ENCODE measurements around the gene CRYGN.

Gene CRYGN

GRCh38 chr7:151389096-151389767, 50.7 kb downstream of the CRYGN start:
- DNase-seq: no peak

GRCh38 chr7:151388430-151388829, 51.5 kb downstream of the CRYGN start:
- DNase-seq: no peak

- no peak for DNase-seq
These were observed 52.0 kb downstream of the CRYGN start for GRCh38 chr7:151388007-151388297.

- DNase-seq: no peak
These were observed 52.6 kb downstream of the CRYGN start for GRCh38 chr7:151387161-151388006.

DNA sequence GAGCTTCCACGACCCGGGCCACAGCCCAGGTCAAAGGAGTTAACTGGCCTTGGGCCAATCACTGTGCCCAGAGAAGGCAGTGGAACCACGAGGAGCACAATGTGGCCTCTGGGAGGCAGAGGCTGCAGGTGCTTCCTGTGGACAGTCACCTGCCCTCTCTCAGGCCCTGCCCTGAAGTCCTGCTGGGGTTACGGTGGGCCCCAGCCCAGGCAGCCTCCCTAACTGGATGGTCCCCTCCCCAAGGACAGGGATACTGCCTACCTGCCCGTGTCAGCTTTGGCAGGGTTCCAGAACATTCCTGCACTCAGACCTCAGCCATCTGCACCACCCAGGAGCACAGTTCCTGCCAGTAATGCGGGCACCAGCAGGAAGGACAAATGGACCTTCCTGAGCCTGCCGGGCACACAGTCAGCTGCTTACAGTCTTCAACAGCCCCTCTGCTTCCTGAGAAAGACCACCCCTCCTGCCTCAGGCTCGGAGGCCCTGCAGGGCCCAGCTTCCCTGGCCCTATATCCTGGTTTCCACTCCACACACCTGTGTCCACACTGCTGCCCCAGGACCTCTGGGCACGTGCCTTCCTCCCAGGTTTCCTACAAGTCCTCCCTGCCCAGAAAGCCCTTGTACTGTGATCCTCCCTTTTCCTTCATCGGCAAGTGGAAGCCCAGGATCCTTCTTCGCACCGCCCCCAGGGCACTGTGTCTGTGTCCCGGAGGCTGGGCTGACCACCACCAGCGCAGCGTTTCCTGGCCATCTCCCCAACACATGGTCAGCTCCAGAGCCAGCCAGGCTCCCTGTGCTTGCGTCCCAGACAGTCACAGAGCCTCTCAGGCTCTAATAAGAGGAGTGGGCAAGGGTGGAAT, 53.4 kb downstream of the CRYGN start:
- no peak for DNase-seq

DNA sequence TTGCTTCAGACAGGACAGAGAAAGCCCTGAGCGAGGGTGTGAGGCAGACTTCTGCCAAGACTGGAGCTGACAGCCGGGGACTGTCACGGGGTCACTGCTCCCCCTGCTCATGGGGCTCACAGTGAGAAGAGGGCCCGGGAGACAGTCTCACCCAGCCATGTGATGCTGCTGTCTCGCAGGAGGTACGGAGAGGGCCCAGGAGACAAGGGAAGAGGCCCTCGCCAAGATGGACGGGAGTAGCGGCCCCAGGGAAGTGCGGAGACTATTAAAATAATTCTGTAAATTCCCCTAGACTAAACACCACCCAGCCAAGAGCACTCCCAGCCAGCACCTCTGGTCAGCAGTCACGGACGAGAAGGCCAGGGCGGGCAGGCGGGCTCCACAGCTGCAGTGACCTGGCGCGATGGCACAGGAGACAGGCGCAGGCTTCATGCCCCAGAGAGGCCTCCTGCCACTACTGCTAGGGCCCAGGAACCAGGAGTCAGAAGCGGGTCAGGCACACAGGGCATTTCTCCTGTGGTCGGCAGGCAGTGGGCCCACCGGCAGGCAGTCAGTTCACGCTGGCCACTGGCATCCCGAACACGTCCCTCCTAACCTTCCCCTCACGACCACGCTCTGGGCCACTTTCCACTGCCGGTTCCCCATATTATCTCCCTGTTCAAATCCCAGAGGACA, 54.2 kb downstream of the CRYGN start:
- no peak for DNase-seq

GRCh38 chr7:151384776-151385625, 54.9 kb downstream of the CRYGN start:
- no peak for DNase-seq

GRCh38 chr7:151384352-151384697, 55.6 kb downstream of the CRYGN start:
- DNase-seq: no peak

GRCh38 chr7:151383638-151384351, 56.1 kb downstream of the CRYGN start:
- DNase-seq: no peak

DNA sequence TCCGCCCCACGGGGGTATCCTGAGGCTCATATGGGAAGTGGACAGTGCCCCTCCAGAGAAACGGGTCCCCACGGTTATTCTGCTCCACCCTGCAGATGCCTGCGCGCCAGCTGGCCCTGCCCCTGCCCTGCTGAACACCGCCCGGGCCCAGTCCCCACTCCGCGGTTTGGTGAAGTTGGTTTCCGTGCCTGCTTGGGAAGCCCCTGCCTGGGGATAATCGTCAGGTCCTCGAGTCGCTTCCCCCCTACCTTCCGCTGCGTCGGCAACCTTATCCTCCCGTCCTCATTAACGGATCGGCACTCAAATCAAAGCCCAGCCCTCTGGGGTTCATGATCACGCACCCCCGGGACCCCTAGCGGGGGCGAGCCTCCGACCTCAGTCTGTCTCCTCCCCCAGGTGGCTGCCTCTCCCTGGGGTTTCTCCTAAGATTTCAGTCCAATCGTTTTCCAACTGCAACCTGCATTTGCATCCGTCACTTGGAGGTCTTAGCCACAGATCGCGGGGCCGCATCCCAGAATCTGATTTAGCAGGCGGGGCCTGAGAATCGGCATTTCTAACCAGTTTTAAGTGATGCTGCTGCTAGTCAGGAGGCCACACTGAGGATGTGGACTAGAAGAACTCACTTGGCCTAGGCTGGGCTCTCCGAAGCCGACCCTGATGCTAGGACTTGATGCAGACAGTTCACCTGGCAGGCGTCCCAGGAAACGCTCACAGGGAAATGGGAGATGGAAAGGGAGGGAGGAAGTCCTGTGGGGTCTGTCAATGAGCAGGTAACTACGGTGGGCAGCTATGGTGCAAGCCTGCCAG, 57.7 kb downstream of the CRYGN start:
- no peak for DNase-seq

DNA sequence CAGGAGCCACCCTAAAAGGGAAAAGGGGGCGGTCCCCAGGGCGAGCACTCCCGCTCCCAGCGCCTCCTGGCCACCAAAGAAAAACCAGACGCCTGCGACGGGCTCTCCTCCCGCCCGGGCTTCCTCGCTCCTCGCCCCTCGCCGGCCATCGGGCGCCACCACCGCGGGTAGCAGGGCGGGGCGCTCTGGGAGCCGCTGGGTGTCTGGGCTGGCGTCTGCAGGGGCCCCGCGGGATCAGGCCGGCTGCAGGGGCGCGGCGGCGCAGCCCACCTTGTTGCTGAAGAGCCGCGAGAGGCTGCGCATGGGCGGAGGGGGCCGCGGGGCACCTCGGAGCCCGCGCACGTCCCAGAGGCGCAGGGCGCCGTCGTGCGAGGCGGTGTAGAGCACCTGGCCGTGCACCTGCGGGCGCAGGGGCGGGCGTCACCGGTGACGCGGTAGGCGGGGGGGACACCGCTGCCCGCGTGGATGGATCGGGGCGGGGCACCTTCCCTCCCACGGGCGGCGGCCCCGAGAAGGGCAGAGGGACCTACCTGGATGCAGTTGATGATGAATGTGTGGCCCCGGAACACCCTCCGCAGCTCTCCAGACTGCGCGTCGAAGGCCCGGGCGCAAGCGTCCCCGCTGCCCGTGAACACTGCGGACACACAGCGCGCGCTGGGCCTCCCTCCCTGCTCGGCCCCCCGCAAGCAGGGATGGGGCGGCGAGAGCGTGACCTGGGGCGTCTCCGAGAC, 58.4 kb downstream of the CRYGN start:
- peak; percentile 12 for DNase-seq

- DNase-seq: peak; percentile 17
These were observed 58.9 kb downstream of the CRYGN start for GRCh38 chr7:151381098-151381347.

- DNase-seq: no peak
These were observed 59.5 kb downstream of the CRYGN start for GRCh38 chr7:151380199-151381097.

DNA sequence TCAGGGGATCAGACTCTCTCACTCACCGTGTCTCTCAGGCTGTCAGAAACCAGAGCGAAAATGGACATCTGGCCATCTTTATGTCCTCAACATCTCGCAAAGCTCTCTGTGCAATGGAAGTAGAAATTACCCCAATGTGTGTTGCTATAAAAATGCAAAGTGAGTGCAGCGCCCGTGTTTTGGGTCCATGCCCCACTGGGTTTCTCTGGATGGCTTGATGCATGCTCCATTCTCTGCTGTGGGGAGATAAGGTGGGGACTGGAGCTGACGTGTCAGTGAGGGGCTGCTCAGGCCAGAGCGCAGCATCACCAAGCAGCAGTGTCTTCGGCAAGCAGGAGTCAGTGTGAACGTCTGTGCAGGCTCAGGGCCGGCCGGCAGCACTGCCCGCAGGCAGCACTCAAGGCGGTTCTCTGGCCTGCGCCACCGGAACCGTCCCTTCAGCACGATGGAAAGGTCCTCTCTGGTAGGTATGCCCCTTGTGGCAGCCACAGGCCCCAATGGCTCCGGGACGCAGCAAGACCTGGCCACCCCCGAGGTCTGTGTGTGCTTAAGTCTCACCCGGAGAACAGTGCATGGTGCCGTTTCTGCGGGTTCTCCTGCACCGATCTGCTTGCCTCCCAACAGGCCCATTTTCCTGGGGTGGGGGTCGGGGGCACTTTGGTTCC, 60.3 kb downstream of the CRYGN start:
- DNase-seq: no peak

GRCh38 chr7:151379193-151379520, 60.8 kb downstream of the CRYGN start:
- no peak for DNase-seq
